ENCODE results near the gene ALG2.

DNA sequence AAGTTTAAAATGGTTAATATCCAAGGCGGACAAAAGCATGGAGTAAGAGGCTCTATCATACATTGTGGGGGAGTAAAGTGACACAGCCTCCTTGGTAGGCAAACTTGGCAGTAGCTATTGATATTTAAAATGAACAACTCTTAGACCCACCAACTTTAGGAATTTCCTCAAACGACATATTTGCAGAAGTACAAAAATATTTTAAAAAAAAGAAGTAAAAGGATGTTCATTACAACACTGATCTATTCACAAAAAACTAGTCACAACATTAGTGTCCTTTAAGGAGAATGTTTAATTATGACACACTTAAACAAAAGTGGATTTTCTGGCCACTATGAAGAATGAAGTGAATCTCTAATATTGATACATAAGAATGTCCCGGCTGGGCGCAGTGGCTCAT lies 1.7 kb downstream of the ALG2 start:
- TF ChIP-seq, protein P1, sequence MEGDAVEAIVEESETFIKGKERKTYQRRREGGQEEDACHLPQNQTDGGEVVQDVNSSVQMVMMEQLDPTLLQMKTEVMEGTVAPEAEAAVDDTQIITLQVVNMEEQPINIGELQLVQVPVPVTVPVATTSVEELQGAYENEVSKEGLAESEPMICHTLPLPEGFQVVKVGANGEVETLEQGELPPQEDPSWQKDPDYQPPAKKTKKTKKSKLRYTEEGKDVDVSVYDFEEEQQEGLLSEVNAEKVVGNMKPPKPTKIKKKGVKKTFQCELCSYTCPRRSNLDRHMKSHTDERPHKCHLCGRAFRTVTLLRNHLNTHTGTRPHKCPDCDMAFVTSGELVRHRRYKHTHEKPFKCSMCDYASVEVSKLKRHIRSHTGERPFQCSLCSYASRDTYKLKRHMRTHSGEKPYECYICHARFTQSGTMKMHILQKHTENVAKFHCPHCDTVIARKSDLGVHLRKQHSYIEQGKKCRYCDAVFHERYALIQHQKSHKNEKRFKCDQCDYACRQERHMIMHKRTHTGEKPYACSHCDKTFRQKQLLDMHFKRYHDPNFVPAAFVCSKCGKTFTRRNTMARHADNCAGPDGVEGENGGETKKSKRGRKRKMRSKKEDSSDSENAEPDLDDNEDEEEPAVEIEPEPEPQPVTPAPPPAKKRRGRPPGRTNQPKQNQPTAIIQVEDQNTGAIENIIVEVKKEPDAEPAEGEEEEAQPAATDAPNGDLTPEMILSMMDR (tag by site-specific recombination; IDR thresholded peaks at IDR 0.05): no peak
- TF ChIP-seq, protein P2, sequence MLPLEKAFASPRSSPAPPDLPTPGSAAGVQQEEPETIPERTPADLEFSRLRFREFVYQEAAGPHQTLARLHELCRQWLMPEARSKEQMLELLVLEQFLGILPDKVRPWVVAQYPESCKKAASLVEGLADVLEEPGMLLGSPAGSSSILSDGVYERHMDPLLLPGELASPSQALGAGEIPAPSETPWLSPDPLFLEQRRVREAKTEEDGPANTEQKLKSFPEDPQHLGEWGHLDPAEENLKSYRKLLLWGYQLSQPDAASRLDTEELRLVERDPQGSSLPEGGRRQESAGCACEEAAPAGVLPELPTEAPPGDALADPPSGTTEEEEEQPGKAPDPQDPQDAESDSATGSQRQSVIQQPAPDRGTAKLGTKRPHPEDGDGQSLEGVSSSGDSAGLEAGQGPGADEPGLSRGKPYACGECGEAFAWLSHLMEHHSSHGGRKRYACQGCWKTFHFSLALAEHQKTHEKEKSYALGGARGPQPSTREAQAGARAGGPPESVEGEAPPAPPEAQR (tag by site-specific recombination; IDR thresholded peaks at IDR 0.05): no peak
- TF ChIP-seq ZNF639 (tag by site-specific recombination; IDR thresholded peaks at IDR 0.05): no peak
- TF ChIP-seq YY1 (tag by site-specific recombination; IDR thresholded peaks at IDR 0.05): no peak
- no peak for TF ChIP-seq ZNF2 (tag by site-specific recombination; IDR thresholded peaks at IDR 0.05)
- TF ChIP-seq, protein P3, sequence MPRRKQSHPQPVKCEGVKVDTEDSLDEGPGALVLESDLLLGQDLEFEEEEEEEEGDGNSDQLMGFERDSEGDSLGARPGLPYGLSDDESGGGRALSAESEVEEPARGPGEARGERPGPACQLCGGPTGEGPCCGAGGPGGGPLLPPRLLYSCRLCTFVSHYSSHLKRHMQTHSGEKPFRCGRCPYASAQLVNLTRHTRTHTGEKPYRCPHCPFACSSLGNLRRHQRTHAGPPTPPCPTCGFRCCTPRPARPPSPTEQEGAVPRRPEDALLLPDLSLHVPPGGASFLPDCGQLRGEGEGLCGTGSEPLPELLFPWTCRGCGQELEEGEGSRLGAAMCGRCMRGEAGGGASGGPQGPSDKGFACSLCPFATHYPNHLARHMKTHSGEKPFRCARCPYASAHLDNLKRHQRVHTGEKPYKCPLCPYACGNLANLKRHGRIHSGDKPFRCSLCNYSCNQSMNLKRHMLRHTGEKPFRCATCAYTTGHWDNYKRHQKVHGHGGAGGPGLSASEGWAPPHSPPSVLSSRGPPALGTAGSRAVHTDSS (tag by site-specific recombination; IDR thresholded peaks at IDR 0.05): no peak
- no peak for TF ChIP-seq TCF7L2 (IDR thresholded peaks at IDR 0.05; ENCODE audit: borderline replicate concordance, low read depth, low read length)
- TF ChIP-seq ZNF473 (tag by site-specific recombination; IDR thresholded peaks at IDR 0.05): no peak
